ENCODE results near the gene ATIC.

Gene ATIC

DNA sequence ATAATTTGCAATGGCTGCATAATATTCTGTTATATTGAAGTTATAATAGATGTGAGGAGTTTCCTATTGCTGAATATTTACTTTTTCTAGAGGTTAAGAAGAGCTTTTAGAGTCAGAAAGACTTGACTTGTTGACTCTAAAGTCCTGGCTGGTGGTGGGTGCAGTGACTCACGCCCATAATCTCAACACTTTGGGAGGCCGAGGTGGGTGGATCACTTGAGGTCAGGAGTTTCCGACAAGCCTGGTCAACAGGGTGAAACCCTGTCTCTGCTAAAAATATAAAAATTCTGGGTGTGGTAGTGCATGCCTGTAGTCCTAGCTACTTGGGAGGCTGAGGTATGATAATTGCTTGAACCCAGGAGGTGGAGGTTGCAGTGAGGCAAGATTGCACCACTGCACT lies 33.9 kb upstream of the ATIC start:
- Histone ChIP-seq H3K27ac (ENCODE audit: extremely low read depth, low read depth, low read length) (no peak overlapping the region), H3K4me1 (ENCODE audit: control insufficient read depth, insufficient read depth, low read length) (no peaks in the 10 kb centered on the region), H3K4me3 (ENCODE audit: low read depth, low read length) (no peak overlapping the region), H3K36me3 (ENCODE audit: control insufficient read depth in 2 of 2, insufficient read depth in 1 of 2, low read length in 2 of 2) (no peaks in the 10 kb centered on the region), H3K9me3 (ENCODE audit: control insufficient read depth, insufficient read depth, low read depth, low read length) (no peaks in the 10 kb centered on the region)
- ChIA-PET POLR2A (no interaction called here), CTCF (interaction anchor here (0.6 to 2.0 kb wide), 3 partner anchors 8 to 1579 kb away, joined by 3 to 11 read pairs (median 4); no protein-coding TSS in a partner anchor)
- no peak for TF ChIP-seq ZBTB17 (tag by site-specific recombination; IDR thresholded peaks at IDR 0.05)
- TF ChIP-seq KLF16 (tag by site-specific recombination; IDR thresholded peaks at IDR 0.05): no peak
- TF ChIP-seq SP7 (tag by site-specific recombination; IDR thresholded peaks at IDR 0.05): no peak
- no peak for TF ChIP-seq ZNF121 (tag by site-specific recombination; IDR thresholded peaks at IDR 0.05)
- TF ChIP-seq ZNF660 (tag by site-specific recombination; IDR thresholded peaks at IDR 0.05): no peak
- TF ChIP-seq ZNF398 (tag by site-specific recombination; IDR thresholded peaks at IDR 0.05): no peak
- TF ChIP-seq TRIM28 (IDR thresholded peaks at IDR 0.05; ENCODE audit: borderline replicate concordance, low read length): no peak
- TF ChIP-seq ZNF18 (tag by site-specific recombination; IDR thresholded peaks at IDR 0.05): no peak
- no peak for TF ChIP-seq ZNF639 (tag by site-specific recombination; IDR thresholded peaks at IDR 0.05)
- no peak for TF ChIP-seq WT1 (tag by site-specific recombination; IDR thresholded peaks at IDR 0.05)
- TF ChIP-seq, protein P1, sequence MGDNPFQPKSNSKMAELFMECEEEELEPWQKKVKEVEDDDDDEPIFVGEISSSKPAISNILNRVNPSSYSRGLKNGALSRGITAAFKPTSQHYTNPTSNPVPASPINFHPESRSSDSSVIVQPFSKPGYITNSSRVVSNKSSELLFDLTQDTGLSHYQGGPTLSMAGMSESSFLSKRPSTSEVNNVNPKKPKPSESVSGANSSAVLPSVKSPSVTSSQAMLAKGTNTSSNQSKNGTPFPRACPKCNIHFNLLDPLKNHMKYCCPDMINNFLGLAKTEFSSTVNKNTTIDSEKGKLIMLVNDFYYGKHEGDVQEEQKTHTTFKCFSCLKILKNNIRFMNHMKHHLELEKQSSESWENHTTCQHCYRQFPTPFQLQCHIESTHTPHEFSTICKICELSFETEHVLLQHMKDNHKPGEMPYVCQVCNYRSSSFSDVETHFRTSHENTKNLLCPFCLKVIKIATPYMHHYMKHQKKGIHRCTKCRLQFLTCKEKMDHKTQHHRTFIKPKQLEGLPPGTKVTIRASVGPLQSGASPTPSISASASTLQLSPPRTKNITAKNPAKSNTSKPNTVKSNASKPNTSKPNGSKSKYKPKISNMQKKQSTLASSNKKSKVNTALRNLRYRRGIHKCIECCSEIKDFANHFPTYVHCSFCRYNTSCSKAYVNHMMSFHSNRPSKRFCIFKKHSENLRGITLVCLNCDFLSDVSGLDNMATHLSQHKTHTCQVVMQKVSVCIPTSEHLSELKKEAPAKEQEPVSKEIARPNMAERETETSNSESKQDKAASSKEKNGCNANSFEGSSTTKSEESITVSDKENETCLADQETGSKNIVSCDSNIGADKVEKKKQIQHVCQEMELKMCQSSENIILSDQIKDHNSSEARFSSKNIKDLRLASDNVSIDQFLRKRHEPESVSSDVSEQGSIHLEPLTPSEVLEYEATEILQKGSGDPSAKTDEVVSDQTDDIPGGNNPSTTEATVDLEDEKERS (tag by site-specific recombination; IDR thresholded peaks at IDR 0.05): no peak
- no peak for TF ChIP-seq IKZF3 (tag by site-specific recombination; IDR thresholded peaks at IDR 0.05)
- TF ChIP-seq ZSCAN16 (tag by site-specific recombination; IDR thresholded peaks at IDR 0.05): no peak
- no peak for TF ChIP-seq FEZF1 (tag by site-specific recombination; IDR thresholded peaks at IDR 0.05)
- no peak for TF ChIP-seq ZNF518A (tag by site-specific recombination; conservative IDR thresholded peaks at IDR 0.05; ENCODE audit: low read depth)
- TF ChIP-seq SP2 (tag by site-specific recombination; IDR thresholded peaks at IDR 0.05): no peak
